Brain microvascular endothelial cell (primary cell): ENCODE results near the gene AGAP2.

Experiments
- DNase-seq: peaks from one replicate; pipeline ENCODE4 v3.0.0-alpha.2; 2020
- H3K27ac ChIP-seq: fragments of 250-450 bp; sonication (Bioruptor Pico); 2 replicates; pipeline ENCODE4 v1.5.1; 2020; ENCODE audit warnings: mild to moderate bottlenecking, moderate library complexity
- H3K27me3 ChIP-seq: fragments of 250-450 bp; sonication (Bioruptor Pico); replicated peaks from 2 replicates; pipeline ENCODE4 v1.5.1; 2020; ENCODE audit warnings: mild to moderate bottlenecking
- H3K36me3 ChIP-seq: fragments of 250-450 bp; sonication (Bioruptor Pico); replicated peaks from 2 replicates; pipeline ENCODE4 v1.5.1; 2020; ENCODE audit warnings: mild to moderate bottlenecking
- H3K4me3 ChIP-seq: 2 replicates; pipeline ENCODE4 v1.5.1; 2011; ENCODE audit warnings: low read depth, mild to moderate bottlenecking, control low read depth, low read length, moderate library complexity
- in situ Hi-C: cut with HindIII; loops from 2 replicates; pipeline ENCODE4 v1.10.0; 2017; ENCODE audit warnings: low sequenced_read_pairs, low pct_ligation_motif_present
- TF ChIP-seq, protein P1 (sequence below): IDR thresholded peaks from 2 replicates; pipeline ENCODE4 v1.5.1; 2011; ENCODE audit warnings: low read depth, mild to moderate bottlenecking, moderate library complexity, low read length, control low read depth, inconsistent platforms; ENCODE audit errors: missing control alignments

AGAP2 gene

DNA sequence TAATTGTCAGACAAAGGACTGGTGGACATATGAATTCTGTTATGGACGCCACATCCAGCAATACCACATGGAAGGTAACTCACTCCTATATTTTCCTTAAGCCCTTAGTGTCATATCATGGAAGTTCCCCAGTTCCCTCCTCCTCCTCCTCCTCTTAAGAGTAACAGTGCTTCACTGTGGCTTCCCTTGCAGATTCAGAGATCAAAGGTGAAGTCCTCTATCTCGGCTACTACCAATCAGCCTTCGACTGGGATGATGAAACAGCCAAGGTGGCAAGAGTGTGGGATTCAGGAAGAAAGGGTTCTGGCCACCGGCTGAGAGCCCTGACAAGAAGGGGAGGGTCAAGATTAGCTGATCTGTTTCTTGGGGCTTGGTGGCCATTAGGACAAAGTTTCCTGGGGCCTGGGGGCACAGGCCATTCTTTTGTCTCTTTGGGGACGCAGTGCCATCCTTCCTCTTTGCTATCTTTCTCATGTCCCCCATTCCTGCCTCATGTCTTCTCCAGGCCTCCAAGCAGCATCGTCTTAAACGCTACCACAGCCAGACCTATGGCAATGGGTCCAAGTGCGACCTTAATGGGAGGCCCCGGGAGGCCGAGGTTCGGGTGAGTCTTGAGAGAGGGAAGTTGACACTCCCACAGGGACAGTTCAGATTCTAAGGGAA lies 42.6 kb downstream of the AGAP2 start:
- no peak overlapping the region for H3K4me3 ChIP-seq
- DNase-seq = no peak
- no peak overlapping the region for H3K27ac ChIP-seq
- no peaks in the 10 kb centered on the region for H3K27me3 ChIP-seq
- TF ChIP-seq, protein P1, sequence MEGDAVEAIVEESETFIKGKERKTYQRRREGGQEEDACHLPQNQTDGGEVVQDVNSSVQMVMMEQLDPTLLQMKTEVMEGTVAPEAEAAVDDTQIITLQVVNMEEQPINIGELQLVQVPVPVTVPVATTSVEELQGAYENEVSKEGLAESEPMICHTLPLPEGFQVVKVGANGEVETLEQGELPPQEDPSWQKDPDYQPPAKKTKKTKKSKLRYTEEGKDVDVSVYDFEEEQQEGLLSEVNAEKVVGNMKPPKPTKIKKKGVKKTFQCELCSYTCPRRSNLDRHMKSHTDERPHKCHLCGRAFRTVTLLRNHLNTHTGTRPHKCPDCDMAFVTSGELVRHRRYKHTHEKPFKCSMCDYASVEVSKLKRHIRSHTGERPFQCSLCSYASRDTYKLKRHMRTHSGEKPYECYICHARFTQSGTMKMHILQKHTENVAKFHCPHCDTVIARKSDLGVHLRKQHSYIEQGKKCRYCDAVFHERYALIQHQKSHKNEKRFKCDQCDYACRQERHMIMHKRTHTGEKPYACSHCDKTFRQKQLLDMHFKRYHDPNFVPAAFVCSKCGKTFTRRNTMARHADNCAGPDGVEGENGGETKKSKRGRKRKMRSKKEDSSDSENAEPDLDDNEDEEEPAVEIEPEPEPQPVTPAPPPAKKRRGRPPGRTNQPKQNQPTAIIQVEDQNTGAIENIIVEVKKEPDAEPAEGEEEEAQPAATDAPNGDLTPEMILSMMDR = no peak
- H3K36me3 ChIP-seq = peaks cover 7% of the 10 kb centered on the region
- in situ Hi-C loops = no loop called here

- H3K27ac ChIP-seq = peak overlapping the region; percentile 31
- peak overlapping the region; percentile 97 for H3K4me3 ChIP-seq
- no peaks in the 10 kb centered on the region for H3K27me3 ChIP-seq
- TF ChIP-seq, protein P1 = no peak
- DNase-seq = peak; percentile 7
- peaks cover 7% of the 10 kb centered on the region for H3K36me3 ChIP-seq
- in situ Hi-C loops = no loop called here
Measured at GRCh38 chr12:57694459-57695019, 44.0 kb downstream of the AGAP2 start.

DNA sequence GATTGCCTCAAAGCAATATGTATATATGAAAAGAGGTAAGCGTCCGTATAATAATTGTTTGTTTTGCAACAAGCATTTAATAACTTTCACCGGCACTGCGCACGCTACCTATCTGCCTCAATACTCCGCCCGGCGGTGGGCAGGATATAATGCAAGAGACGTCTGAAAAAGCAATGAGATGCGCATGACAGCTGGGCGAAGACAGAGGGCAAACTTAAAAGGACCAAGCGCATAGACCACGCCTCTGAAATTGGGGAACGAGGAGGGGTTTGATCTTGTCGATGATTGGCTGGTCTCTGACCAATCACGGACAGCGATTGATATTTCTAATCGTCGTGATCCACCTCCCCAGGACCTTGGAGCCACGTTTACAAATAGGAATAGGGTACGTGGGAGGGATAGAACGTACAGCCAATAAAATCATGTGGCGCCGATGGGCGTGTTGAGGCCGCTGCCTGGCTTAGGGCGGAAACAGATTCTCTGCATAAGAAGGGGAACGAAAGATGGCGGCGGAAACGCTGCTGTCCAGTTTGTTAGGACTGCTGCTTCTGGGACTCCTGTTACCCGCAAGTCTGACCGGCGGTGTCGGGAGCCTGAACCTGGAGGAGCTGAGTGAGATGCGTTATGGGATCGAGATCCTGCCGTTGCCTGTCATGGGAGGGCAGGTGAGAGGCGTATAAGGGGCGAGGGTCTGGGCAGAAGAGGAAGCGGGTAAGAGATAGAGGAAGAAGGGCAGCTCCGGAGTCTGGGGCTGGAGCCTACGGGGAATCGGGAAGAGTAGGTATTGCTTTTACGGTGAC lies 44.7 kb downstream of the AGAP2 start, which contains the start of gene OS9:
TSS of gene OS9 (plus strand) at position 474 of the 800 bp plus-strand sequence. CDS start at position 504, 30 bp downstream.
- in situ Hi-C loops = no loop called here
- TF ChIP-seq, protein P1 = peak; percentile 86

GRCh38 chr12:57693317-57693658 lies 45.3 kb downstream of the AGAP2 start:
- no peak for DNase-seq
- in situ Hi-C loops = no loop called here
- Histone ChIP-seq H3K36me3 (peaks cover 5% of the 10 kb centered on the region), H3K27ac (no peak overlapping the region), H3K27me3 (no peaks in the 10 kb centered on the region), H3K4me3 (no peak overlapping the region)
- TF ChIP-seq, protein P1 = no peak

More for the DNA sequence above, 44.7 kb downstream of the AGAP2 start, which contains the start of gene OS9:
- DNase-seq = peak; percentile 100
- Histone ChIP-seq H3K36me3 (peaks cover 7% of the 10 kb centered on the region), H3K27ac (peak within 1 kb of the TSS; percentile 31), H3K27me3 (no peaks in the 10 kb centered on the region), H3K4me3 (peak within 1 kb of the TSS; percentile 97)

- Histone ChIP-seq H3K4me3 (no peak overlapping the region), H3K27ac (no peak overlapping the region), H3K27me3 (no peaks in the 10 kb centered on the region), H3K36me3 (peaks cover 5% of the 10 kb centered on the region)
- in situ Hi-C loops = no loop called here
- no peak for DNase-seq
- TF ChIP-seq, protein P1 = no peak
Measured at GRCh38 chr12:57692500-57692899, 46.0 kb downstream of the AGAP2 start.
